MCF 10A (cell line): ENCODE data around the gene CSF3R. TPM values are rescaled to one million over a fixed set of nuclear protein-coding genes. Genes with fewer than 3 reads are reported as not detected.
A peak's percentile ranks its signal among the peaks of the same experiment; 100 is the strongest.

ENCODE experiments used
- BruUV-seq: library from RNA; stranded (reverse); fragments of 400-500 nt; replicated peaks from 2 replicates; lab custom pipeline; 2021; lab: Mats Ljungman, UMichigan
- CTCF ChIA-PET: fragments of 300-600 bp; sonication (Branson Sonifier 250); formaldehyde crosslinking; extraction: SDS; loops from one replicate; lab custom pipeline; 2021; ENCODE audit warnings: antibody characterized with exemption, inconsistent platforms; lab: Yijun Ruan, JAX
- POLR2A ChIA-PET: fragments of 300-600, 350-650 bp; sonication (Branson Sonifier 250); formaldehyde crosslinking; extraction: SDS; loops from one replicate; lab custom pipeline; 2020; ENCODE audit warnings: antibody characterized with exemption, inconsistent platforms; lab: Yijun Ruan, JAX
- DNase-seq: peaks from one replicate; pipeline ENCODE4 v3.0.0-alpha.2; 2018; ENCODE audit not compliant: unreplicated experiment
- H3K27ac Mint-ChIP-seq: one replicate; pipeline ENCODE4 v1.8.0; 2022; ENCODE audit warnings: mild to moderate bottlenecking, low read depth, mixed read lengths; ENCODE audit not compliant: unreplicated experiment
- H3K27me3 Mint-ChIP-seq: one replicate; pipeline ENCODE4 v1.8.0; 2022; ENCODE audit warnings: mixed read lengths; ENCODE audit not compliant: insufficient read depth, unreplicated experiment
- H3K36me3 Mint-ChIP-seq: one replicate; pipeline ENCODE4 v1.8.0; 2022; ENCODE audit warnings: mild to moderate bottlenecking, moderate library complexity, mixed read lengths; ENCODE audit not compliant: insufficient read depth, unreplicated experiment
- H3K4me1 Mint-ChIP-seq: one replicate; pipeline ENCODE4 v1.8.0; 2022; ENCODE audit warnings: mixed read lengths; ENCODE audit not compliant: insufficient read depth, unreplicated experiment
- H3K4me3 Mint-ChIP-seq: one replicate; pipeline ENCODE4 v1.8.0; 2022; ENCODE audit warnings: mild to moderate bottlenecking, moderate library complexity, mixed read lengths; ENCODE audit not compliant: unreplicated experiment
- H3K9me3 Mint-ChIP-seq: one replicate; pipeline ENCODE4 v1.8.0; 2022; ENCODE audit warnings: mixed read lengths; ENCODE audit not compliant: unreplicated experiment
- intact Hi-C: fragments of 100-400 bp; cut with micrococcal nuclease; formaldehyde crosslinking; loops from 2 replicates; pipeline ENCODE4 v1.14.1; 2022
- total RNA-seq: library from RNA; stranded (reverse); gene quantifications from 2 replicates; pipeline ENCODE4 v1.2.3, GENCODE V29; 2022
- TF ChIP-seq, protein P1 (sequence below): fragments of 200-600 bp; IDR thresholded peaks from one replicate; pipeline ENCODE4 v1.8.0; 2022; ENCODE audit warnings: antibody characterized with exemption, mild to moderate bottlenecking; ENCODE audit not compliant: unreplicated experiment

The CSF3R gene
- total RNA-seq, 1 experiment from 2014 or later, result not detected

DNA sequence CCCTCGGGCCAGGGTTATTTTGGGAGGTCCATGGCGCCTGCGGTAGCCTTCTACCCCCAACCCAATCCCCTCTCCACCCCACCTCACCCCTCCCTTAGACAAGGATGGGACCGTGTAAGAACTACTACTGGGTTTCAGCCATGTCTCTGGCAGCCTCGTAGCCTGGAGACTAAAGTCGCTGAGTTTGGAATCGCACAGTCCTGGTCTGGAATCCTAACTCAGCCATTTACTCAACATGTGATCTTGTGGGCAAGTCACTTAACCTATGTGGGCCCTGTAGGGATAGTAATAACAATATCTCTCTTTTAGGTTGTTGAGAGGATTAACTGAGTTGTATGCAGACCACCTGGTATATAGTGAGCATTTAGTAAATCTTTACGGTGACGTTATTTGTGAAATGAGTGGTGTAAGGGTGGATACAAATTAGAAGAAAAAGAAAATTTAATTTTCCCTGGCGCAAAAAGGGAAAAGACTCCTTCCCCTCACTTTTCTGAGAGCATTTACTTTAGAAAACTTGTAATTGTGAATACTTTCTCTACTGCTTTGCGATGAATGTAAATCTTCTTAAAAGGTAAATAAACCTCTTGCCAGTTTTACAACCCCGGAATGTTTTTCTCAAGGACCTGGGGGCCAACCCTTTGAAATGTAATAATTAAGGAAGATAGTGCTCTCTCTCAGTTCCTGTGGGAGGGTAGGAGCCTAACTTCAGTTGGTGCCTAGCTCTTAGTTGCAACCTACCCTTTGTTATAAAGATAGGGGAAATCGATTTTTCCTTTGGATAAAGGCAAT lies 17.9 kb downstream of the CSF3R start:
- Mint-ChIP-seq H3K4me1 (peaks cover 9% of the 10 kb centered on the region), H3K36me3 (peaks cover 14% of the 10 kb centered on the region), H3K9me3 (no peaks in the 10 kb centered on the region), H3K27me3 (no peaks in the 10 kb centered on the region), H3K27ac (peak overlapping the region; percentile 97), H3K4me3 (peak overlapping the region; percentile 99)
- TSS peak; percentile 96 for BruUV-seq
- no peak for DNase-seq
- POLR2A ChIA-PET, result interaction anchor here (0.5 to 2.4 kb wide), 20 partner anchors 9 to 1599 kb away, joined by 3 to 47 read pairs (median 4); partner anchors contain the start of genes OSCP1, TRAPPC3 and UTP11
- intact Hi-C loops, result no loop called here
- CTCF ChIA-PET, result interaction anchor here (0.7 to 1.5 kb wide), 3 partner anchors 10 to 1050 kb away, joined by 4 read pairs; no protein-coding TSS in a partner anchor
- TF ChIP-seq, protein P1, sequence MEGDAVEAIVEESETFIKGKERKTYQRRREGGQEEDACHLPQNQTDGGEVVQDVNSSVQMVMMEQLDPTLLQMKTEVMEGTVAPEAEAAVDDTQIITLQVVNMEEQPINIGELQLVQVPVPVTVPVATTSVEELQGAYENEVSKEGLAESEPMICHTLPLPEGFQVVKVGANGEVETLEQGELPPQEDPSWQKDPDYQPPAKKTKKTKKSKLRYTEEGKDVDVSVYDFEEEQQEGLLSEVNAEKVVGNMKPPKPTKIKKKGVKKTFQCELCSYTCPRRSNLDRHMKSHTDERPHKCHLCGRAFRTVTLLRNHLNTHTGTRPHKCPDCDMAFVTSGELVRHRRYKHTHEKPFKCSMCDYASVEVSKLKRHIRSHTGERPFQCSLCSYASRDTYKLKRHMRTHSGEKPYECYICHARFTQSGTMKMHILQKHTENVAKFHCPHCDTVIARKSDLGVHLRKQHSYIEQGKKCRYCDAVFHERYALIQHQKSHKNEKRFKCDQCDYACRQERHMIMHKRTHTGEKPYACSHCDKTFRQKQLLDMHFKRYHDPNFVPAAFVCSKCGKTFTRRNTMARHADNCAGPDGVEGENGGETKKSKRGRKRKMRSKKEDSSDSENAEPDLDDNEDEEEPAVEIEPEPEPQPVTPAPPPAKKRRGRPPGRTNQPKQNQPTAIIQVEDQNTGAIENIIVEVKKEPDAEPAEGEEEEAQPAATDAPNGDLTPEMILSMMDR, result no peak

DNA sequence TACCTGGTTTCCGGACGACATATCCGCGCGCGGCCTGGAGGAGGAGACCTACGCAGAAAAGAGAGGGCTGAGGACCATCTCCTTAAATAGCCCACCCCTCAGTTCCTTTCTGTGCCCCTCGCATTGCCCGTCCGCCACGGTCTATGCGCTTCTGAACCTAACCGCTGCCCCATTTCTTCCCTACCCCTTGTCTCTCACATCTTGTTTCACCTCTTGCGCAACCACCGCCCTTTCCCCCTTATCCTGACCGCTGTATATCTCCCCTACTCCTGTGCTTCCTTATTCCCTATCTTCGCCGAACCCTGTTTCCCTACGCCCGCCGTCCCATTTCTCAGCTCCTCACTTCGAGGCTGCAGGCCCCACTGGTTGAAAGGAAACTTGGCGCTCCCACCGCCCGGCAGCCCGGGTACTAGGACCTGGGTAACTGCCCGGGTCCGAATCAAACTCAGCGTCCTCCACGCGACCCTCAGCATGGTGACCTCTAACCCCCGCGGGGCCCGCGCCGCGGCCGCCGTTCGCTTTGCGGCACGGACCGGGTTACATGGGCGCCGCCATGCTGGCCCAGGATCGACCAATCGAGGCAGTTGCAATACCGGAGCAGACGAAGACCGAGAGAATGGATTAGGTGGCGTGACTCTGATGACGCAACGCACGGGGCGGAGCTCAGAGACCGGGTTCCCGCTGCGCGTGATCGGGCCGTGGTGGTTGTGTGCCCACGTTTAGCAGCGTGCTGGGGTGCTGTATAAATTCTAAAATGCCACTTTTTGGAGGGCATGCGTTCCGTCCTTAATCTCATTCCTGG lies 18.7 kb downstream of the CSF3R start, which contains the start of gene MRPS15:
MRPS15 (minus strand) TSS at position 582 of the 802 bp plus-strand sequence; CDS start at position 473, 109 bp downstream.
- POLR2A ChIA-PET, result interaction anchor here (0.6 to 2.4 kb wide), 19 partner anchors 9 to 1598 kb away, joined by 3 to 47 read pairs (median 4); partner anchors contain the start of genes OSCP1, TRAPPC3 and UTP11
- CTCF ChIA-PET, result interaction anchor here (0.5 to 1.5 kb wide), 3 partner anchors 9 to 995 kb away, joined by 3 to 4 read pairs (median 4); no protein-coding TSS in a partner anchor
- BruUV-seq, result no TSS peak
- Mint-ChIP-seq H3K27me3 (no peaks in the 10 kb centered on the region), H3K4me1 (peaks cover 15% of the 10 kb centered on the region), H3K9me3 (no peaks in the 10 kb centered on the region), H3K27ac (peak within 1 kb of the TSS; percentile 97), H3K4me3 (peak within 1 kb of the TSS; percentile 99), H3K36me3 (peaks cover 14% of the 10 kb centered on the region)
- intact Hi-C loops, result no loop called here
- DNase-seq, result peak; percentile 95
- TF ChIP-seq, protein P1, result no peak

DNA sequence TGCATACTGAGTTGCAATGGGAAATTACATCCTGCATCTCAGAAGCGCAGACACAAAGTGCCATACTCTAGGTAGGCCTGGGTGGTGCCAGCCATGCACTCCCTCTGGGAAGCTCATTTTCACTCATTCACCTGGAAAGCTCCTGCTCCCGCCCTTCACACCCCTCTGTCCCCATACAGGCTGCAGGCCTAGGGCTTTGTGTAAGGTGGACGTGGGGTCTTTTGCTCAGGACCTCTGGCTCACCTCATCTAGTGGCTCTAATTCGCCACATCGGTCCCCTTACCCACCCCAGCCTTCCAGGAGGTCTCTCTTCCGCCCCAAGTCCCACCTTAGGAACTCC lies 19.3 kb downstream of the CSF3R start:
- BruUV-seq, result no TSS peak

More for the DNA sequence above, 19.3 kb downstream of the CSF3R start:
- Mint-ChIP-seq H3K27ac (peak overlapping the region; percentile 97), H3K4me1 (peaks cover 15% of the 10 kb centered on the region), H3K27me3 (no peaks in the 10 kb centered on the region), H3K9me3 (no peaks in the 10 kb centered on the region), H3K36me3 (peaks cover 15% of the 10 kb centered on the region), H3K4me3 (peak overlapping the region; percentile 99)
- intact Hi-C loops, result no loop called here
- TF ChIP-seq, protein P1, result no peak
- ChIA-PET POLR2A (interaction anchor here (0.6 to 2.4 kb wide), 12 partner anchors 8 to 1575 kb away, joined by 3 to 47 read pairs (median 4); partner anchors contain the start of genes OSCP1, TRAPPC3 and UTP11), CTCF (interaction anchor here (0.5 to 1.5 kb wide), 2 partner anchors 53 to 995 kb away, joined by 3 to 4 read pairs; no protein-coding TSS in a partner anchor)
- DNase-seq, result no peak
